Muscle of leg (tissue), 11 donors: ENCODE data around the gene AQP4. TPM values are rescaled to one million over a fixed set of nuclear protein-coding genes. Genes with fewer than 3 reads are reported as not detected.
A peak's percentile ranks its signal among the peaks of the same experiment; 100 is the strongest.

Source experiments
- DNase-seq: peaks from one replicate; pipeline ENCODE4 v3.0.0; 2013
- H3K27ac ChIP-seq: one replicate; pipeline ENCODE4 v1.5.1; 2013; ENCODE audit warnings: mild to moderate bottlenecking, low read length, control low read depth
- H3K27me3 ChIP-seq: one replicate; pipeline ENCODE4 v1.6.1; 2013; ENCODE audit warnings: low read length; ENCODE audit not compliant: control insufficient read depth, insufficient read depth
- H3K36me3 ChIP-seq: one replicate; pipeline ENCODE4 v1.6.1; 2013; ENCODE audit warnings: low read length; ENCODE audit not compliant: control insufficient read depth, insufficient read depth
- H3K4me1 ChIP-seq: one replicate; pipeline ENCODE4 v1.6.1; 2013; ENCODE audit warnings: low read length; ENCODE audit not compliant: control insufficient read depth, insufficient read depth
- H3K4me3 ChIP-seq: one replicate; pipeline ENCODE4 v1.5.1; 2013; ENCODE audit warnings: low read length, control low read depth
- H3K9me3 ChIP-seq: replicated peaks from 2 replicates; pipeline ENCODE4 v1.6.1; 2013; ENCODE audit warnings: low read depth, low read length; ENCODE audit not compliant: control insufficient read depth
- WGBS: methylation state at CpG from one replicate; pipeline ENCODE4 v1.1.5; 2013; ENCODE audit warnings: missing lambda C conversion rate; ENCODE audit not compliant: insufficient coverage; 5-methylcytosine and 5-hydroxymethylcytosine counted together
- polyA plus RNA-seq, 8 donors: library from polyadenylated mRNA; unstranded; fragments of 120-200 nt; gene quantifications; one replicate each; pipeline versions ENCODE4 v1.2.1 to v1.2.3, GENCODE V29; 2013; ENCODE audit warnings: inconsistent platforms in 1 of 8, low replicate concordance in 1 of 8; ENCODE audit not compliant: insufficient read length in 8 of 8, insufficient read depth in 1 of 8
- total RNA-seq: library from RNA; stranded (reverse); fragments of 120-200 nt; gene quantifications from one replicate; pipeline ENCODE4 v1.2.4, GENCODE V29; 2013

Gene AQP4
- total and polyA plus RNA-seq, 9 donors = 0.15 to 0.84 (median 0.33) TPM

DNA sequence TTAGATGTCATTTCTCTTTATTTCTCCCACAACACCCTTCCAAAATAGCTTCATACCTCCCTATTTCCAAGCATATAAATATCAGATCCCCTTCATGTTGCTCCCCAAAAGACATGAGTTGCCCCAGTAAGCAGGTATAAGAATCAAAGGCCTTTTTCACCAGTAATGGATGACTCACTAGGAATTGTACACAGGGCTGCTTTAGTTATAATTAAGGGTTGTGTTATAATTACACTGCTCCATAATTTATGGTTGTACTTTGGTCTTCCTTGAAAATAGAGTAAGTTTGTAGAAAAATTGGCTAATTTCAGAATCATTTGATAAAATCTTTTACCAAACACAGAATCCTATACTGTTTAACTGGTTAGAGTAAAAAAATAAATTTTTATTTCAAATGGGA is 8.8 kb upstream of the AQP4 start:
- DNase-seq = no peak
- H3K27me3 ChIP-seq = no peaks in the 10 kb centered on the region
- H3K4me1 ChIP-seq = no peaks in the 10 kb centered on the region
- no peak overlapping the region for H3K4me3 ChIP-seq
- no peaks in the 10 kb centered on the region for H3K9me3 ChIP-seq
- H3K36me3 ChIP-seq = no peaks in the 10 kb centered on the region
- no peak overlapping the region for H3K27ac ChIP-seq

DNA sequence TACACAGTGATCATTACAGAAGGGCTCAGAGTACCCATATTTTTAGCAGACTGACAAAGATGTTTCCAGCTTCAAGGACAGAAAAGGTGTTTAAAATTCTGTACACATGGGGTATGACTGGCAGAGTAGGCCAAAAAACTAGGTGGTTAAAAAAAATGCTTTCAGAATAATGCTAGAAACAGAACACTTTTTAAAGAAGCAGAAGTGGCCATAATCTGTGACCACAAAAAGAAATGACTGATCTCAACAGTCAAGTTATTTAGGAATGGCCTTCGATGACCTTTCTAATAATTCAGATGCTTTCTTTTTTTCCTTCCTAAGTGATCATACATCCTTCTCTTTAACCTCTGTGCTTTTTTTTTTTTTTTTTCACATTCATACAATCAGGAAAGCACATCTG is 4.1 kb upstream of the AQP4 start:
- no peak overlapping the region for H3K4me3 ChIP-seq
- no peaks in the 10 kb centered on the region for H3K36me3 ChIP-seq
- no peaks in the 10 kb centered on the region for H3K9me3 ChIP-seq
- peaks cover under 1% of the 10 kb centered on the region for H3K27me3 ChIP-seq
- H3K27ac ChIP-seq = no peak overlapping the region
- H3K4me1 ChIP-seq = peaks cover 13% of the 10 kb centered on the region
- DNase-seq = no peak
- WGBS = 78% methylated on average over 1 of the region's 1 CpG

- Histone ChIP-seq H3K9me3 (no peaks in the 10 kb centered on the region), H3K4me3 (no peak overlapping the region), H3K4me1 (peaks cover 18% of the 10 kb centered on the region), H3K27ac (no peak overlapping the region), H3K27me3 (peaks cover 6% of the 10 kb centered on the region), H3K36me3 (no peaks in the 10 kb centered on the region)
- peak; percentile 39 for DNase-seq
- no CpG with 5 or more reads among the region's 6 CpGs for WGBS
Measured at GRCh38 chr18:26868968-26869586, 3.6 kb upstream of the AQP4 start.

DNA sequence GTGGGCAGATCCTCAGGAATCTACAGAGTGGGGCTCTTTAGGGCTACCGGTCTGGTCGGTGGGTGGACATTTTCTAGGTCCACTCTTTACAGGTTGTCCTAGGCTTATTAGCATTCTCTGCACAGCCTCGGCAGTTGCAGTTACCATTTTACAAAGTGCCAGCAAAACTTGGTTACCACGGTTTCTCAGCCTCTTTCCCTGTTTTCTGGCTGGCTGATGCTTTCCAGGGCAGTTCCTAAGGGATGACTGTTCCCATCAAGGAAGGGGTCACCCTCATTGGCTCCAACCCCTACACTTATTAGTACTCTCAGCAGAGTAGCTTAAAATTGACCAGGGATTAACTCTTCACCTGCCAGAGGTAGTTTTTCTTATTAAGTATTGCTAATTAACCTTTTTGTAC is 2.0 kb upstream of the AQP4 start:
- Histone ChIP-seq H3K4me3 (no peak overlapping the region), H3K27ac (no peak overlapping the region)
- WGBS = 43% methylated on average over 4 of the region's 4 CpGs

DNA sequence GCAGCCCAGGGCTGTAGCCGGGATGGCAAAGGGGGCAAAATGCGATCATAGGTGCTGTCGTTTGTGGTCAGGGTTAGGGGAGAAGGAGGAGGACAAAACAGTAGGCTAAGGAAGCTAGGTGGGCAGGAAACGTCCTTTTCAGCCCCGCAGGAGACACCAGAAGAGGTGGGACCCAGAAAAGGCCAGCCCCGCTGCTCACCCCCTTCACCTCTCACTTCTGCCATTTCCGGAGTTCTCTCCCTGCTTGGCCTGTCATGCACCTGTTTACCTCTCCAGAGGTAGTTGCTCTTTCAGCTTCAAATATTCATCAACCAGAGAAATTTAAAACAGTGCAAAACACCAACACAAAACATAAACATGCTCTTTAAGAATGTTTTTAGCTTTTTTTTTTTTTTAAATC is 849 bp downstream of the AQP4 start:
- H3K36me3 ChIP-seq = no peaks in the 10 kb centered on the region
- H3K9me3 ChIP-seq = no peaks in the 10 kb centered on the region
- peaks cover 30% of the 10 kb centered on the region for H3K4me1 ChIP-seq
- no peak overlapping the region for H3K4me3 ChIP-seq
- 80% methylated on average over 5 of the region's 7 CpGs for WGBS
- H3K27ac ChIP-seq = no peak overlapping the region
- H3K27me3 ChIP-seq = peaks cover 17% of the 10 kb centered on the region
- no peak for DNase-seq

More for the DNA sequence above, 2.0 kb upstream of the AQP4 start:
- Histone ChIP-seq H3K4me1 (peaks cover 30% of the 10 kb centered on the region), H3K9me3 (no peaks in the 10 kb centered on the region), H3K27me3 (peaks cover 15% of the 10 kb centered on the region), H3K36me3 (no peaks in the 10 kb centered on the region)
- DNase-seq = no peak

- H3K27me3 ChIP-seq = peaks cover 17% of the 10 kb centered on the region
- H3K9me3 ChIP-seq = no peaks in the 10 kb centered on the region
- H3K4me1 ChIP-seq = peaks cover 30% of the 10 kb centered on the region
- 52% methylated on average over 7 of the region's 9 CpGs for WGBS
- peak; percentile 10 for DNase-seq
- no peak overlapping the region for H3K27ac ChIP-seq
- H3K4me3 ChIP-seq = no peak overlapping the region
- H3K36me3 ChIP-seq = no peaks in the 10 kb centered on the region
Measured at GRCh38 chr18:26863921-26864497, 1.5 kb downstream of the AQP4 start.

DNA sequence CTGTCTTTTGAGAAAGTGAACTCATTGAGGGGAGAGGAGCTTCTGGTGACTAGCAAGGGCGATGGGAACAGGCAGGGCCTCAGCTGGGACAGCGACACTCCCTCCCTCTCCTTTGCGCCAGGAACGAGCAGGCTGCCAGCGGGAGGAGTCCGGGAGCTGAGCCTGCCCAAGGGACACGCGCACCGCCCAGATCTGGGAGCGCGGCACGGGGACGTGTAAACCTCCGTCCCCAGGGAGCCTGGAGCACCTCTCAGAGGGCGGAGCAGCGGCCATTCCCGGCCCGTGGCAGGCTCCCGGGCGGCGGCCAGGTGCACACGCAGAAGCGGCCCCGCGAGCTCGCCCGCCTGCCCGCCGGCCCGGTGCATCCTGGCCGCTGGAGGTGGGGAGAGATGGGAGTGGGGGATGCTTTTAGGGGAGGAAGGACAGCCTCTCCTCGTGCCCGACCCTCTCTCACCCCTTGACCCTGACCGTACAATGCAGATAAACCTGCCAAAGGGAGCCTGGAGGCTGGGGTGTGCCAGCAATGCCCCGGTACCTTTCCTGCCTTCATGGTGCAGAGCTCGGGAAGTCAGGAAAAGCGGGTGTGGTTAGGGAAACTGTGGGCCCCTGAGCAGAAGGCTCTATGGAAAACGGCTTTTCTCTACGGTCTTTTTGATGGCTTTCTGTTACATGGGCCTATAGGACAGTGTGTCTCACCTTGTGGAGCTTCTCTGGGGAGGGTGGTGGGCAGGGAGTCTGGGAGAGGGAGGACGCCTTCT is 2.2 kb downstream of the AQP4 start:
- H3K4me1 ChIP-seq = peaks cover 28% of the 10 kb centered on the region
- no peaks in the 10 kb centered on the region for H3K9me3 ChIP-seq
- DNase-seq = peak; percentile 69
- WGBS = 3% methylated on average over 31 of the region's 40 CpGs
- H3K27me3 ChIP-seq = peaks cover 17% of the 10 kb centered on the region
- H3K4me3 ChIP-seq = peak overlapping the region; percentile 36
- H3K27ac ChIP-seq = no peak overlapping the region
- H3K36me3 ChIP-seq = no peaks in the 10 kb centered on the region

DNA sequence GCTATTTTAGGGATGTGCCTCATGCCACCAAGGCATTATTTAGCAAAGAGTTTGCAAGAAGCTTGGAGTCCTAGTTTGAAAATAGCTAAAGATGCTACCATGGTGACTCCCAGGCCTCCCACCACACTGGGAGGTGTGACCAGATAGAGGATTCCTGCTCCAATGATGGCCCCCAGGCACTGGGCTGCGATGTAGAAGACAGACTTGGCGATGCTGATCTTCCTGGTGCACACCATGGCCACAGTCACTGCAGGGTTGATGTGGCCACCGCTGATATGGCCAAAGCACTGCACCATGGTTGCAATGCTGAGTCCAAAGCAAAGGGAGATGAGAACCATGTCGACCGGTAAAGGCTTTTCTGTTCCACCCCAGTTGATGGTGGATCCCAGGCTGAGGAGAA is 3.4 kb downstream of the AQP4 start:
- H3K4me3 ChIP-seq = no peak overlapping the region
- WGBS = 93% methylated on average over 5 of the region's 5 CpGs
- no peak for DNase-seq
- H3K27me3 ChIP-seq = peaks cover 17% of the 10 kb centered on the region
- H3K27ac ChIP-seq = no peak overlapping the region
- no peaks in the 10 kb centered on the region for H3K36me3 ChIP-seq
- peaks cover 28% of the 10 kb centered on the region for H3K4me1 ChIP-seq
- no peaks in the 10 kb centered on the region for H3K9me3 ChIP-seq

DNA sequence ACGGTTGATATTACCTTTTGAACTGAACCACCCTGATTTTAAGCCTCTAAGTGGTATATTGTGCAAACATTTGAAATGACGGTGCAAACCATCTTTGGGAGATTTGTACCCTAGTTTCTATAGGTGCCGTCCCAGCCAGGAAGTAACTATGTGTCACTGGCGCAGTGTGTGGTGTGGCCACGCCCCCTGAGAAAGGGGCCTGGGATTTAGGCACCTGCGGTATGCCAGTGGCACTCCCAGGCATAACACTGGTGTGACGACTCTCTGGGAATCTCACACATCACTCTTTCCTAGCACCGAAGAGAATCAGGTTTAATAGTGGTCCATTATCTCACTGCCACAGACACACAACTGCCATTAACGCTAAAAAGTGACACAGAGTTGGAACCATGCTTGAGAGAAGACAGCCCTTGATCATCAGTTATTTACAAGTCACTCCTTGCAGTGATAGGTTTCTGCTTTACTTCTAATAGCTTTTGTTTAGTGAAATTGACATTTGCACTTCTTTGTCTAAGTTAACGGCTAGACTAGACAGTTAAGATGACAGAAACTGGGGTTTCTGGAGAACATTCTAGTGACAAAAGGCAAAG is 11.1 kb downstream of the AQP4 start:
- H3K27me3 ChIP-seq = peaks cover 2% of the 10 kb centered on the region
- H3K36me3 ChIP-seq = no peaks in the 10 kb centered on the region
- no peaks in the 10 kb centered on the region for H3K4me1 ChIP-seq
- no peak for DNase-seq
- 53% methylated on average over 9 of the region's 10 CpGs for WGBS
- no peak overlapping the region for H3K27ac ChIP-seq
- H3K4me3 ChIP-seq = no peak overlapping the region
- H3K9me3 ChIP-seq = peaks cover 2% of the 10 kb centered on the region

DNA sequence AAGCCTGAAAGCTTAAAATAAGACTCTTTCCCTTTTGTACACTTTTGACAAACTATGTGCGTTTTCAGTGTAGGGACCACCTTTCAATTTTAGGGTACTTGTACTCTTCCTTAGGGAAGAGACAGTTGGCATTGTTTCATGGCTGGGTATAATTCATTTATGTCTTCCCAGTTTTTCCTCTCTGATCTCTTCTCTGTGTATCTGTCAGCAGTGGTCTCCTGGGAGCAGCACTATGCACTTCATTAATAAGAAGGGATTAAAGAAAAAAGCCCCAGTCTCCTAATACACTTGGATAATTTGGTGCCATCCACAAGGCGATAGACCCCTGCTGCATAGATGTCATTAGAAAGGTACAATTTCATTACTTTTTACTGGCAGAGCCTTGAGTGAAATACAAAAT is 12.1 kb downstream of the AQP4 start:
- no peaks in the 10 kb centered on the region for H3K4me1 ChIP-seq
- DNase-seq = no peak
- H3K36me3 ChIP-seq = no peaks in the 10 kb centered on the region

More for the DNA sequence above, 12.1 kb downstream of the AQP4 start:
- WGBS = 80% methylated on average over 1 of the region's 2 CpGs
- H3K4me3 ChIP-seq = no peak overlapping the region
- peaks cover 2% of the 10 kb centered on the region for H3K9me3 ChIP-seq
- H3K27ac ChIP-seq = no peak overlapping the region
- peaks cover 2% of the 10 kb centered on the region for H3K27me3 ChIP-seq
